K562 (cell line): Measurements from ENCODE around the gene ZNF582. TPM values are rescaled to one million over a fixed set of nuclear protein-coding genes. Genes with fewer than 3 reads are reported as not detected.
A peak's percentile ranks its signal among the peaks of the same experiment; 100 is the strongest.

Source experiments
- ATAC-seq: fragments of 200-7000 bp; cut with Tn5 transposase; 3 replicates; pipeline ENCODE4 v1.9.1; 2020; ENCODE audit warnings: moderate library complexity
- BruUV-seq: library from RNA; stranded (reverse); fragments of 400-500 nt; replicated peaks from 2 replicates; lab custom pipeline; 2021; lab: Mats Ljungman, UMichigan
- CTCF ChIA-PET: fragments of 300-600 bp; formaldehyde crosslinking; extraction: SDS; loops from one replicate; lab custom pipeline; 2021; ENCODE audit warnings: low intra/inter-chr PET ratio; lab: Yijun Ruan, JAX
- POLR2A ChIA-PET: fragments of 300-600, 350-650 bp; sonication (Branson Sonifier 250); formaldehyde crosslinking; extraction: SDS; loops from one replicate; lab custom pipeline; 2021; ENCODE audit warnings: antibody characterized with exemption, inconsistent platforms; lab: Yijun Ruan, JAX
- DNase-seq, 4 experiments: peaks; one replicate each; pipeline versions ENCODE4 v3.0.0 to v3.0.0-alpha.2; 2011 to 2018; ENCODE audit warnings: low spot score in 3 of 4, mixed read lengths in 3 of 4; ENCODE audit errors: extremely low read depth in 1 of 4
- FAIRE-seq: peaks from 2 replicates; lab custom pipeline; 2011; peaks lifted over from hg19 to GRCh38; lab: Jason Lieb, UNC
- H2AFZ ChIP-seq: 2 replicates; pipeline ENCODE4 v1.6.0; 2011; ENCODE audit warnings: low read depth, low read length, control low read depth, inconsistent platforms
- H3K27ac ChIP-seq: fragments of 200-600 bp; 3 replicates; pipeline ENCODE4 v1.8.0; 2011; ENCODE audit warnings: low read depth, mild to moderate bottlenecking, control low read depth, inconsistent platforms, low read length, moderate library complexity, mixed read lengths; ENCODE audit errors: extremely low read depth
- H3K27me3 ChIP-seq, 2 experiments: fragments of 300-600 bp in 1 of 2; 2 replicates in 1 of 2; 3 replicates in 1 of 2; pipeline versions ENCODE4 v1.6.0 to v1.8.0; 2011; ENCODE audit warnings: inconsistent platforms in 2 of 2, low read length in 2 of 2, mild to moderate bottlenecking in 1 of 2, mixed read lengths in 1 of 2, moderate library complexity in 1 of 2; ENCODE audit not compliant: control insufficient read depth in 2 of 2, insufficient read depth in 2 of 2
- H3K36me3 ChIP-seq: fragments of 300-600 bp; 3 replicates; pipeline ENCODE4 v1.8.0; 2011; ENCODE audit warnings: mild to moderate bottlenecking, low read length, inconsistent platforms; ENCODE audit not compliant: control insufficient read depth, insufficient read depth
- H3K4me1 ChIP-seq, 2 experiments: fragments of 200-600 bp in 1 of 2; replicated peaks in 1 of 2; 2 replicates in 1 of 2; 3 replicates in 1 of 2; pipeline versions ENCODE4 v1.5.1 to v1.8.0; 2011; ENCODE audit warnings: inconsistent platforms in 2 of 2, low read length in 2 of 2, mild to moderate bottlenecking in 1 of 2, mixed read lengths in 1 of 2, moderate library complexity in 1 of 2; ENCODE audit not compliant: control insufficient read depth in 2 of 2, insufficient read depth in 2 of 2
- H3K4me2 ChIP-seq: 2 replicates; pipeline ENCODE4 v1.6.1; 2011; ENCODE audit warnings: low read length, control low read depth, inconsistent platforms, mixed read lengths; ENCODE audit not compliant: insufficient read depth
- H3K4me3 ChIP-seq: fragments of 200-600 bp; sonication (generic), shearing (Covaris generic); 2 replicates; pipeline ENCODE4 v1.5.1; 2016; ENCODE audit warnings: control low read depth, inconsistent platforms
- H3K79me2 ChIP-seq: fragments of 200-600 bp; 3 replicates; pipeline ENCODE4 v1.8.0; 2011; ENCODE audit warnings: low read length, inconsistent platforms; ENCODE audit not compliant: control insufficient read depth, insufficient read depth
- H3K9ac ChIP-seq, 2 experiments: 2 replicates each; pipeline versions ENCODE4 v1.6.0 to v1.6.1; 2011; ENCODE audit warnings: low read depth in 2 of 2, low read length in 2 of 2, control low read depth in 1 of 2, inconsistent platforms in 1 of 2, mild to moderate bottlenecking in 1 of 2, mixed read lengths in 1 of 2; ENCODE audit not compliant: insufficient read depth in 1 of 2
- H3K9me1 ChIP-seq: one replicate; pipeline ENCODE4 v1.6.0; 2011; ENCODE audit warnings: inconsistent platforms, mild to moderate bottlenecking, low read length, moderate library complexity; ENCODE audit not compliant: control insufficient read depth, insufficient read depth
- H3K9me3 ChIP-seq: replicated peaks from 2 replicates; pipeline ENCODE4 v1.5.1; 2011; ENCODE audit warnings: low read depth, low read length, inconsistent platforms; ENCODE audit not compliant: control insufficient read depth, insufficient read depth
- H4K20me1 ChIP-seq: replicated peaks from 2 replicates; pipeline ENCODE4 v1.6.1; 2011; ENCODE audit warnings: low read length, inconsistent platforms, mixed read lengths; ENCODE audit not compliant: control insufficient read depth, insufficient read depth
- ZNF121 ChIP-seq: sonication (generic); formaldehyde crosslinking; conservative IDR thresholded peaks from 2 replicates; pipeline ENCODE4 v1.8.0; 2022; ENCODE audit warnings: missing genetic modification reagents
- WGBS: fragments of 100-300 bp; shearing (Covaris generic); methylation state at CpG from one replicate; pipeline ENCODE4 v1.1.6; 2016; ENCODE audit warnings: low coverage, mixed read lengths; ENCODE audit not compliant: insufficient coverage; ENCODE audit errors: missing lambda C conversion rate; 5-methylcytosine and 5-hydroxymethylcytosine counted together
- in situ Hi-C: fragments of 300-500 bp; cut with MboI; formaldehyde crosslinking; loops from 4 replicates; pipeline ENCODE4 v1.15.0; 2018; ENCODE audit warnings: inconsistent platforms, mixed read lengths
- intact Hi-C: fragments of 100-400 bp; cut with micrococcal nuclease; formaldehyde crosslinking; loops from 2 replicates; pipeline ENCODE4 v1.14.2; 2022
- polyA plus RNA-seq, 8 experiments: library from polyadenylated mRNA; depleted of rRNA in 4 of 8; stranded (reverse) in 5 of 8; unstranded in 3 of 8; fragments of >200 nt; fragmentation: Nextera tagmentation in 2 of 8; fragmentation: Illumina TruSeq in 1 of 8; extraction: Ambion mirVana in 2 of 8; extraction: Trizol in 1 of 8; gene quantifications; 2 replicates each; pipeline versions ENCODE4 v1.2.1 to v1.2.3, GENCODE V29; 2011 to 2014; ENCODE audit warnings: inconsistent platforms in 1 of 8, missing spikeins in 1 of 8
- total RNA-seq, 7 experiments: library from RNA; depleted of rRNA in 6 of 7; stranded (reverse); fragments of >200 nt in 6 of 7; fragmentation: Illumina TruSeq in 2 of 7; extraction: Trizol in 2 of 7; gene quantifications; 2 replicates each; pipeline versions ENCODE4 v1.2.1 to v1.2.3, GENCODE V29; 2011 to 2021; ENCODE audit warnings: low replicate concordance in 1 of 7
- TF ChIP-seq, protein P1 (sequence below), 2 experiments: fragments of 450-650 bp; IDR thresholded peaks; 2 replicates each; pipeline ENCODE4 v1.6.1; 2018; ENCODE audit warnings: mild to moderate bottlenecking in 2 of 2, low read depth in 1 of 2; ENCODE audit not compliant: partially characterized antibody in 2 of 2

Gene ZNF582
- total and polyA plus RNA-seq, 9 of the 15 experiments (the other 6 are each of a cell fraction or from before 2014, with no cell fraction given): 0.72 to 3.3 (median 1.6) TPM

DNA sequence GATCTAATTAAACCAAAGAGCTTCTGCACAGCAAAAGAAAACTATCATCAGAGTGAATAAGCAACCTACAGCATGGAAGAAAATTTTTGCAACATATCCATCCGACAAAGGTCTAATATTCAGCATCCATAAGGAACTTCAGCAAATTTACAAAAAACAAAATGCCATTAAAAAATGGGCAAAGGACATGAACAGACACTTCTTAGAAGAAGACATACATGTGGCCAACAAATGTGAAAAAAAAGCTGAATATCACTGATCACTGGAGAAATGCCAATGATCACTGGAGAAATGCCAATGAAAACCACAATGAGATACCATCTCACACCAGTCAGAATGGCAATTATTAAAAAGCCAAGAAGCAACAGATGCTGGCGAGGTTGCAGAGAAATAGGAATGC lies 32.5 kb downstream of the ZNF582 start:
- no peaks in the 10 kb centered on the region for H4K20me1 ChIP-seq
- in situ Hi-C loops: no loop called here
- FAIRE-seq (no peak), DNase-seq (no peak), ATAC-seq (no peak)
- BruUV-seq: no TSS peak
- no peak for TF ChIP-seq ZNF121 (CRISPR knock-in tag)
- TF ChIP-seq, protein P1, sequence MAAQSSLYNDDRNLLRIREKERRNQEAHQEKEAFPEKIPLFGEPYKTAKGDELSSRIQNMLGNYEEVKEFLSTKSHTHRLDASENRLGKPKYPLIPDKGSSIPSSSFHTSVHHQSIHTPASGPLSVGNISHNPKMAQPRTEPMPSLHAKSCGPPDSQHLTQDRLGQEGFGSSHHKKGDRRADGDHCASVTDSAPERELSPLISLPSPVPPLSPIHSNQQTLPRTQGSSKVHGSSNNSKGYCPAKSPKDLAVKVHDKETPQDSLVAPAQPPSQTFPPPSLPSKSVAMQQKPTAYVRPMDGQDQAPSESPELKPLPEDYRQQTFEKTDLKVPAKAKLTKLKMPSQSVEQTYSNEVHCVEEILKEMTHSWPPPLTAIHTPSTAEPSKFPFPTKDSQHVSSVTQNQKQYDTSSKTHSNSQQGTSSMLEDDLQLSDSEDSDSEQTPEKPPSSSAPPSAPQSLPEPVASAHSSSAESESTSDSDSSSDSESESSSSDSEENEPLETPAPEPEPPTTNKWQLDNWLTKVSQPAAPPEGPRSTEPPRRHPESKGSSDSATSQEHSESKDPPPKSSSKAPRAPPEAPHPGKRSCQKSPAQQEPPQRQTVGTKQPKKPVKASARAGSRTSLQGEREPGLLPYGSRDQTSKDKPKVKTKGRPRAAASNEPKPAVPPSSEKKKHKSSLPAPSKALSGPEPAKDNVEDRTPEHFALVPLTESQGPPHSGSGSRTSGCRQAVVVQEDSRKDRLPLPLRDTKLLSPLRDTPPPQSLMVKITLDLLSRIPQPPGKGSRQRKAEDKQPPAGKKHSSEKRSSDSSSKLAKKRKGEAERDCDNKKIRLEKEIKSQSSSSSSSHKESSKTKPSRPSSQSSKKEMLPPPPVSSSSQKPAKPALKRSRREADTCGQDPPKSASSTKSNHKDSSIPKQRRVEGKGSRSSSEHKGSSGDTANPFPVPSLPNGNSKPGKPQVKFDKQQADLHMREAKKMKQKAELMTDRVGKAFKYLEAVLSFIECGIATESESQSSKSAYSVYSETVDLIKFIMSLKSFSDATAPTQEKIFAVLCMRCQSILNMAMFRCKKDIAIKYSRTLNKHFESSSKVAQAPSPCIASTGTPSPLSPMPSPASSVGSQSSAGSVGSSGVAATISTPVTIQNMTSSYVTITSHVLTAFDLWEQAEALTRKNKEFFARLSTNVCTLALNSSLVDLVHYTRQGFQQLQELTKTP (IDR thresholded peaks at IDR 0.05; ENCODE audit: low read depth in 1 of 2, partially characterized antibody in 2 of 2): peak in 1 of 2 experiments; percentile 94
- H3K79me2 ChIP-seq: no peaks in the 10 kb centered on the region
- WGBS: 33% methylated on average over 2 of the region's 2 CpGs
- ChIA-PET CTCF (no interaction called here), POLR2A (interaction anchor here (0.5 to 1.3 kb wide), 2 partner anchors 47 to 529 kb away, joined by 3 to 5 read pairs; partner anchors contain the start of gene NLRP11)
- H3K9ac ChIP-seq: no peak overlapping the region
- intact Hi-C loops: no loop called here
- no peaks in the 10 kb centered on the region for H3K9me3 ChIP-seq
- no peak overlapping the region for H3K4me3 ChIP-seq
- H3K4me2 ChIP-seq: no peak overlapping the region
- no peaks in the 10 kb centered on the region for H3K27me3 ChIP-seq
- no peak overlapping the region for H3K27ac ChIP-seq
- no peaks in the 10 kb centered on the region for H3K9me1 ChIP-seq
- H2AFZ ChIP-seq: no peak overlapping the region
- H3K4me1 ChIP-seq: no peaks in the 10 kb centered on the region
- H3K36me3 ChIP-seq: no peaks in the 10 kb centered on the region
